TTC549 (cell line): Measurements from ENCODE around the gene SLC2A4.
A peak's percentile ranks its signal among the peaks of the same experiment; 100 is the strongest.

ENCODE experiments used
- FAIRE-seq: peaks from 2 replicates; lab custom pipeline; 2012; peaks lifted over from hg19 to GRCh38; lab: Jason Lieb, UNC

The SLC2A4 gene

GRCh38 chr17:7248796-7249195, 32.7 kb upstream of the SLC2A4 start:
- no peak for FAIRE-seq

DNA sequence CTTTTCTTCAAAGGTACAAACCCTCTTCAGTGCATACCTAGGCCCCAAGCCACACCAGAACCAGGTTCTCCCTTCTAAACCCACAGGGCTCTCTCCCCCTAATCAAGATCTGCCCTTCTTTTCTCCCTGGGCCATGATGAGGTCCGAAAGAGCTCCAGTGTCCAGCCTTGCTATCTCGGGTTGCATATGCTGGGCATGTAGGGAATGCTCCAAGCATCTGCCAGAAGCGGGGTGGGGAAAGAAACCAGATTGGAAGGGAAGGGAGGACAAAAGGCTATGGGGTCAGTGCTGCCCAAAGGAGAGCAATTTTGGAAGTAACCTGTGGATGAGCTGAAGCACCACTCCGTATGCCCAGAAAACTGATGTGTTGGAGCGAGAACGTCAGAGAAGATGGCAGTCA, 32.3 kb upstream of the SLC2A4 start:
- FAIRE-seq = no peak

GRCh38 chr17:7249830-7250229, 31.7 kb upstream of the SLC2A4 start:
- no peak for FAIRE-seq

DNA sequence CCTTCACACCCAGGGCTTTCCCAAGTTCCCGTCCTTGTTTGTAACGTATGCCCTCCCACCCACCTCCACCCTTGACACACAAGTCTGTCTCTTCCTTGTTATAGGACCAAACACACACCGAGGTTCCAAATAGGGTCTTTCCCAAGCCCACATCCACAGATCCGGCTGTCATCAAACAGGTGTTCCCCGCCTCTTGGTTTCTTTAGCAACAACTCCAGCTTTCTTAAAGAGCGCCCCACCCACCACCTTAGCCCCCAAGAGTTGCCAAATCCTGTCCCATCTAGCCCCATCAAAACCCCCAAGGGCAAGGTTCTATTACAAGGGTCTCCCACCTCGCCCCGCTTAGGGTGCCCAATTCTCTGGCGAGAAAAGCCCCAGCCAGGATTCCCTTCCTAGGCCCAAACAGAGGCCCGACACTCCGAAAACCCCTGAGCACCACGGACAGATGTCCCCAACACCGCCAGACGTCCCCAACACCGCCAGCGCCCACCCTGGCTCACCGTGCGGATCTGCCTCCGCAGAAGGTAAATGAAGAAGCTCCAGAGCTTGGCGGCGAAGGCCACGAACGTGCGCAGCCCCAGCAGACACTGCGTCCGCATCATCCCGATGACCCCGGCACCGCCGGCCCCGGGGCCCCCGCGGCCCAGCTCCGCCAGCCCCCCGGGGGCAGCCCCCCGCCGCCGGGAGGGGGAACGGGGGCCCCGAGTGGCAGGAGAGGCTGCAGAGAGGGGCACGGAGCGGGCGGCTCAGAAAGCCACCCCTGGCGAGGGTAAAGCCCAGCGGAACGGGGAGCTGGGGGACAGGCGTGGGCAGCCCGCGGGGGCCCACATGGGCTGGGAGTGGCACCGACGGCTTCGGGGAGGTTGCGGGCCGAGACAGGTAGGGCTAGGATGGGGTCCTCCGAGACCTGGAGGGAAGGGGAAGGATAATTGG, 30.6 kb upstream of the SLC2A4 start:
- no peak for FAIRE-seq

DNA sequence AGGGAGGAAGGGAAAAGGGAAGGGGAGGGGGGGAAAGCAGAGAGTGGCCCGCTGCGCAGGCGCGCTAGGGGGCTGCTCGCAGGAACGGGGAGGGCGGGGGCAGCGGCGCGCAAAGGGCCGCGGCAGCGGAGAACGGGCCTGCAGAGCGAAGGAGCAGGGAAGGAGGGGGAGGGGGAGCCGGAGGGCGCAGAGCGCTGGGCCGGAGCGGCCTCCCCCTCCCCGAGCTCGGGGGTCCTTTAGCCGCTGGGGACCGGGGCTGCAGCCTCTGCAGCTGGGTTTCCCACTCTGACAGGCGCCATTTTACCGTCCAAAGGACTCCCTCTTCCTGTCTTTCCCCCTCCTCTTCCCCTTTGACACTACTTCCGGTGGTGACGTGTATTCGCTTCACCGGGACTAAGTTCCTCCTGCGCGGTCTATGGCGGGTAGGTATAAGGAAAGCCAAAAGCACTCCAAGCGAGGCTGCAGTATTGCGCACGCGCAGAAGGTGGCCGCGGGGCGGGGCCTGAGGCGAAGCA, 29.8 kb upstream of the SLC2A4 start, which contains the start of gene CTDNEP1:
CTDNEP1 (minus strand) TSS at position 74 of the 515 bp plus-strand sequence. CDS start 438 bp downstream, outside the sequence.
- peak; percentile 95 for FAIRE-seq

DNA sequence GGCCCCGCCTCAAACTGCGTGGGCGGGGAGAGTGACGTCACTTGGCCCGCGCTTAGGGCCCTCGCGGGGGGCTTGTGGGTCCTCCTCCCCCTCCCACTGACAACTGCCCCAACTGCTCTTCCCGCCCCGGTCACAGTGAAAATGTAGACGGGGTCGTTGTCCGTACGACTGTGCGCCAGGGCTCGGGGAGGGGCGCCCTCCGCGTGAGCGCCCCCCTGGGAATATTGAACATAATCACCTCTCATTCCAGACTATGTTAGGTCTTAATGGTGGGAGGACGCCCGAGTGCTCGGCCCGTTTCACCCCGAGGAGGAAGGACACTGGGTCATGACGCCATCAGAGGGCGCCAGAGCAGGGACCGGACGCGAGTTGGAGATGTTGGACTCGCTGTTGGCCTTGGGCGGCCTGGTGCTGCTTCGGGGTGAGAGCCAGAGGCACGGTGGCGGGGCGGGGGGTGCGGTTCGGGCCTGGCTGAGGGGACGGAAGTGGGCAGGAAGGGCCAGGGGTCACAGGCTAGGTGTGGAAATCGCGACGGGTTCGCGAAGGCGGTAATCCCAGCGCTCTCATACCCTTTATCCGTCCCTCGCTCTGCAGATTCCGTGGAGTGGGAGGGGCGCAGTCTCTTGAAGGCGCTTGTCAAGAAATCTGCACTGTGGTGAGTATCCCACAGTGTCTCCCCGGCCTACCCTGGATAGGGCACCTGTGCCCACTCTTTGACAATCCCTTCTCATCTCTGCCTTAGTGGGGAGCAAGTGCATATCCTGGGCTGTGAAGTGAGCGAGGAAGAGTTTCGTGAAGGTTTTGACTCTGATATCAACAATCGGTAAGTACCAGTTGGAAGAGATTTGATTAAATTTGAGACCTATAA, 29.1 kb upstream of the SLC2A4 start, which contains the start of gene ELP5:
ELP5 (plus strand) TSS at position 40 of the 868 bp plus-strand sequence; CDS start at position 376, 336 bp downstream.
- no peak for FAIRE-seq

- no peak for FAIRE-seq
These were observed 28.4 kb upstream of the SLC2A4 start for GRCh38 chr17:7253082-7253481.

DNA sequence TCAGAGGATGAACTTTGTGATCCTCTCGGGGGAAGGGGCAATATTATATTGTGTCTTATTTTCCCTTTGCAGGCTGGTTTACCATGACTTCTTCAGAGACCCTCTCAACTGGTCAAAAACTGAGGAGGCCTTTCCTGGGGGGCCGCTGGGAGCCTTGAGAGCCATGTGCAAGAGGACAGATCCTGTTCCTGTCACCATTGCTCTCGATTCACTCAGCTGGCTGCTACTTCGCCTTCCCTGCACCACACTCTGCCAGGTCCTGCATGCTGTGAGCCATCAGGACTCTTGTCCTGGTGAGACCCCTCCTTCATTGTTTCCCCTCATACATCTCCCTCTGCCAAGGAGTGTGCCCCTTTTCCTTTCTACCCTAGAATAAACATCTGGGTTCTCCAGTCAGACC, 27.0 kb upstream of the SLC2A4 start:
- no peak for FAIRE-seq

DNA sequence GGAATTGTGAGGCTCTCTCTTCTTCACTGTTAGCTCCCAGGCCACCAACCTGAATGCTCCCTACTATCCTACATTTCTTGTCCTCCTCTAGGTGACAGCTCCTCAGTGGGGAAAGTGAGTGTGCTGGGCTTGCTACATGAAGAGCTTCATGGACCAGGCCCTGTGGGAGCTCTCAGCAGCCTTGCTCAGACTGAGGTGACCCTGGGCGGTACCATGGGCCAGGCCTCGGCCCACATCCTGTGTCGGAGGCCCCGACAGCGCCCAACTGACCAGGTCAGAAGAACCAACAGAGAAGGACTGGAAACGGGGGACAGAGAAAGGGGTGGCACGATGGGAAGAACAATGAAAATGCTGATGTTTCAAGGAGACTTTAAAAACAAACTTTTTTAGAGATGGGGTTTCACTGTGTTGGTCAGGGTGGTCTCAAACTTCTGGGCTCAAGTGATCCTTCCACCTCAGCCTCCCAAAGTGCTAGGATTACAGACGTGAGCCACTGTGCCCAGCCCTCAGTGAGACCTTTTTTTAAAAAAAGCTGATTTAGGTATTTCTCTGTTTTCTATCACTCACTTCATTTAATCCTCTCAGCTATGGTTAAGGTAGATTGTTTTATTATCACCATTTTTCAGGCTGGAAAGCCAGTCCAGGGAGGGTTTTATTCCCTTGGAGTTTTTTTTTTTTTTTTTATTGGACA, 24.6 kb upstream of the SLC2A4 start:
- FAIRE-seq = no peak

- no peak for FAIRE-seq
These were observed 22.6 kb upstream of the SLC2A4 start for GRCh38 chr17:7258731-7259554.

DNA sequence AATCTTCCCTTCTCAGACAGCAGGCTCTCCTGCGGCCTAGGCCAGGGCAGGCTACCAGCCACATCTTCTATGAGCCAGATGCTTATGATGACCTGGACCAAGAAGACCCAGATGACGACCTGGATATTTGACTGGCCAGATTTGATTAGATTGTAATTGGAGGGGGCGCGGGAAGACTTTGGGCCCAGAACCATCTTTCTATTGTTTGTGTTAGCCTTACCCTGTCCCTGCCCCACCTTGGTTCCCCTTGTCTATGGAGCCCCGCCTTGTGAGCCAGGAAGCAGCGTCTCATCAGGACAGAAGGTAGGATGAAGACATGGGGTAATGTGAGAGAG, 22.0 kb upstream of the SLC2A4 start:
- FAIRE-seq = no peak

- FAIRE-seq = no peak
These were observed 21.4 kb upstream of the SLC2A4 start for GRCh38 chr17:7260151-7260550.

- FAIRE-seq = no peak
These were observed 20.7 kb upstream of the SLC2A4 start for GRCh38 chr17:7260651-7261378.

DNA sequence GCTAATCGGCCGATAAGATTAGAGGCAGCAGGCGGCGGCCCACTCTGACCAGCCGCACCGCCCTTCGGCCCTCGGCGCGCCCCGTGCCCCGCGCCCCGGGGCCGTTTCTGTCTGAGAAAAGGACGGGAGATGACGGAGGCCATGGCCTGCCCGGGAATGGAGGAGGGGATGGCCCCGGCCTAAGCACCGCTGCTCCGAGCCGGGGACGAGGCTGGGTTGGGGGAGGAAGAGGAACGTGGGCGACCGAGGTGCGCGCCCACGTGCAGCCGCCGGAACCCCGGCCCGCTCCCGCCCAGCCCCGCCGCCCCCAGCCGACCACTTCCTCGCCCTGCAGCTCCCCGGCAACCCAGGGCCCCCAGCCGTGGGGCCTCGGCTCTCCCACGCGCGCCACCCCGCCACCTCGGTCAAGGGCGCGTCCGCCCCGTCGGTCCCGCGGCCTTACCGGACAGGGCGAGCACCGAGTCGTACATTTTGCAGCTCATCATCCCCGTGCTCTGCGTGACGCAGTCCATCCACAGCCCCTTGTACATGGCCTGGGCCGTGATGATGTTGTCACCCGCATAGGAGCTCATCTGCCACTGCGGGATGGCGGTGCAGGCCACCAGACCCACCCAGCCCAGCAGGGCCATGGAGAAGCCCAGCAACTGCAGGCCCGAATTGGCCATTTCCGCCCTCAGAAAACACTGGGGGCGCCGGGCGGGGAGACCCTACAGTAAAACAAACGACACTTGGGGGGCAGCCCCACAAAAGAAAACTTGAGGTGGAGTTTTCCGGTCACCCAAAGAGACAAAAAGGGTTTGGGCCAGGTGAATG, 19.9 kb upstream of the SLC2A4 start:
- FAIRE-seq = no peak

DNA sequence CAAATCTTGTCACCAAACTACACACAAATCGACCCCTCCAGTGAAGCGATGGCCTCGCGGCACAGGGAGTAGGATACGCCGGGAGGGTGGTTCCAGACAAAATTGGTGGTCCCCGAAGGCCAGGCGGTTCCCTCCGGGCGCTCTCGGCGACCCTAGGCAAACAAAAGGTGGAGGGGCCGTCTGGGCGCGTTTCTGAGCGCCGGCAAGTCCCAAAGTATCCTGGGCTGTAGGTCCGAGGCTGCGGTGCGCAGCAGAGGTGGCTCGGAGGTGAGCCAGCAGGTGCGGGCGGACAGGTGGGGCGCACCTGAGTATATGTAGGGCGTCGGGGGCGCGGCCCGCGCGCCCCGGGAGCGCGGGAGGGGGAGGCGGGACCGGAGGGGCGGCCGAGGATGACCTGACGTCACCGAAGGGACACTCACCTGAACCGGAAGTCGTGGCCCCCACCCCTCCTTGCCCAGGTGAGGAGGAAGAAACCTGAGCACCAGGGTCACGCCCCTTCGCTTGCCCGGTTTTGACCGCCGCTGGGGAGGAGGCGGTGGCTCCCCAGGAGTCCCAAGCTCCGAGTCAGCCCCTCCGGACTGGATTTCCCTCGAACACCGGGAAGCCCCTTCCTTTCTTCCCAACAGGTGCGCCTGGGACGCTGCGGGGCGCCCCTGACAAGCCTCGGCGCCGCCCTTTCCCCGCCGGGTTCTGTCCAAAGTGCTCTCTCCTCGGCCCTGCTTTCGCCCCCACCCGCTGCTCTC, 19.2 kb upstream of the SLC2A4 start, which contains the start of gene CLDN7:
CLDN7 (minus strand) TSS at position 287 of the 743 bp plus-strand sequence. CDS start 435 bp downstream, outside the sequence.
- no peak for FAIRE-seq

DNA sequence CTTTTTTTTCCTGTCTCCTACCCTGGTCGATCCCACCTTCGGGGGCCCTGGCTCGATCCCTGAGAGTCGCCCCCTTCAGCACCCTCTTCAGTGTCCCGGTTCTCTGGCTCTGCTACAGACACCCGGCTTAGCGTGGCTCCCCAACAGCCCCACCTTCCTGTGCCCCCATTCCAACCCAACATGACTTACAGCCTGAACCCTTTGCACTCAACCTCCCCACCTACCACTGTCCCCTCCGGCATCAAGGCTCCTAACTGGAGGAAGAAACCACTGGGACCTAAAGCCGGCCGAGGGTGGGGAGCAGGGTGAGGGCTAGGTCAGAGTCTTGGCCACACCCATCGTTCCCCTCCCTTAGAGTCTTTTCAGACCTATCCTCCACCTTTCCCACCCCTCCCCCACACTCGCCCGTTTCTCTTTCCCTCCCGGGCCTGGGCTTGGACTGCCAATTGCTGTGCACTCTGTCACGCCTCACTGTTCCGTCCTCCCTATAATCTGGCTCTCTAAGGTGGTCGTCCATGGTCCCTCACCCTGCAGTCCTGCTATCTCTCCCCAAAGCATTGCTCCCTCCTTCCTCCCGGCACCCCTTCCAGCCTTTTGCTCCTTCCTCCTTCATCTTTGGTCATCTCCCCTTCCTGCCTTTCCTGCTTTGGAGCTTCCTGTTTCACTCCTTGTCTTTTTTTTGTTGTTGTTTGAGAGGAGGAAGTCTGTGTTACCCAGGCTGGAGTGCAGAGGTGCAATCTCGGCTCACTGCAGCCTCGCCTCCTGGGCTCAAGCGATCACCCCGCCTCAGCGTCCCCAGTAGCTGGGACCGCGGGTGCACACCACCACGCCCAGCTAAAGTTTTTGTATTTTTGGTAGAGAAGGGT, 18.4 kb upstream of the SLC2A4 start:
- FAIRE-seq = no peak

- FAIRE-seq = no peak
These were observed 17.8 kb upstream of the SLC2A4 start for GRCh38 chr17:7263801-7264078.

- no peak for FAIRE-seq
These were observed 14.7 kb upstream of the SLC2A4 start for GRCh38 chr17:7266784-7267183.
